Measurements from ENCODE around the gene CANX.
"Not testable (repeated sequence)": the region's sequence is repeated elsewhere in the genome, so short reads cannot be mapped to it uniquely, and the experiment has no call there.

GRCh38 chr5:179649166-179649703, 49.5 kb upstream of the CANX start:
- not testable (repeated sequence) for TF ChIP-seq CTCF, POLR2A (IDR thresholded peaks at IDR 0.05)
